ENCODE results near the gene EPB41L5. TPM values are rescaled to one million over a fixed set of nuclear protein-coding genes. Genes with fewer than 3 reads are reported as not detected.

Gene EPB41L5
- polyA plus RNA-seq, 1 donor, result 15.4 TPM

DNA sequence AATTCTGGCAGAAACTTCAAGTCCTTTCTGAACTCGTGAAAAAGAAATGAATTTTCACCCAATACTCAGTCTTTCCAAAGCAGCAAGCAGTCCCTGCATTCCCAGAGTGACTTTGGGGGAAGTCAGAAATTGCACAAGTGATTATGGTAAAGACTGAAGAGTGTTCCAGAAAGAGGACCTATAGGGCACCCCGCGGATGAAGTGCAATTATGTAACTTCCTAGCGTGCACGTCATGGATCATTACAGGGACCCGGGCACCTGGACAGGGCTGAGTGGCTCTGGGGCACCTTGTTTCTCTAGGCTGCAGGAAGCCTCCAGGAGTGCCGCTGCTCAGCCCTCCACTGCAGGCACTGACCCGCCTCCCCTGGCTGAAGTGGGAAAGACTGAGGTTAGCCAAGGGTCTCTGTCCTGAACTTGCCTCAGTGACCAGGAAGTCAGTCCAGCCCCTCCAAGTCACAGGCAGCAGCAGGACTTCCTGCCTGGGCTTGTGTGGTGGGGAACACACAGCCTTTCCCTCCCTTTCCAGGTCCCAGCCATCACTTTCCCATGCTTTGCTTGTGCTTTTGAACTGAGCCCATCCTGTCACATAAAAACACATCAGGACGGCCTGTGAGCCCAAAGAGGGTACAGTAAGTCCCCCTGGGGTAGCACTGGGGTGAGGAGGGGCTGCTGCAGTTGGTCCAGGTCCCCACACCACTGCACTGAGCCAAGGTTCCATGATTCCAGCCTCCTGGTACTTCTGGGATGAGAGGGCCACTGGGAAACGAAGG, 190.6 kb downstream of the EPB41L5 start:
- DNase-seq, result peak; percentile 68

- no peak for DNase-seq
Observed at GRCh38 chr2:120204022-120204405, 191.1 kb downstream of the EPB41L5 start.

DNA sequence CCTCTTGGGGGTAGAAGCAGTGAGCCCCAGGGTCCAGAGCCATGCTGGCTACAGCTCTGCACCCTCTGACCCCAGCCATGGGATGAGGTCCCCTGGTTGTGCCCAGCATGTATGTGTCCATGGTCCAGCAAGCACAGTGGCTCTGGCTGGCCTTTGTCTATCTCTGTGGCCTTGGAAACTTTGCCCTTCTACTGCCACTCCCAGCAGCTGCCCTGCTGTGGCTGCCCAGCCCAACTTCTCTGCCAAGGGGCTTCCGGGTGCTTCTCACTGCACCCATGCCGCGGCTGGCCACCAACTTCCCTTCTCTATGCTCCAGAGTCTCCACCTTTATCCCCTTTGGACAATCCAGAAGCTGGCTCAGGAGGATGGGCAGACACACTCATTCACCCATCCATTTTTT, 191.5 kb downstream of the EPB41L5 start:
- DNase-seq, result no peak

DNA sequence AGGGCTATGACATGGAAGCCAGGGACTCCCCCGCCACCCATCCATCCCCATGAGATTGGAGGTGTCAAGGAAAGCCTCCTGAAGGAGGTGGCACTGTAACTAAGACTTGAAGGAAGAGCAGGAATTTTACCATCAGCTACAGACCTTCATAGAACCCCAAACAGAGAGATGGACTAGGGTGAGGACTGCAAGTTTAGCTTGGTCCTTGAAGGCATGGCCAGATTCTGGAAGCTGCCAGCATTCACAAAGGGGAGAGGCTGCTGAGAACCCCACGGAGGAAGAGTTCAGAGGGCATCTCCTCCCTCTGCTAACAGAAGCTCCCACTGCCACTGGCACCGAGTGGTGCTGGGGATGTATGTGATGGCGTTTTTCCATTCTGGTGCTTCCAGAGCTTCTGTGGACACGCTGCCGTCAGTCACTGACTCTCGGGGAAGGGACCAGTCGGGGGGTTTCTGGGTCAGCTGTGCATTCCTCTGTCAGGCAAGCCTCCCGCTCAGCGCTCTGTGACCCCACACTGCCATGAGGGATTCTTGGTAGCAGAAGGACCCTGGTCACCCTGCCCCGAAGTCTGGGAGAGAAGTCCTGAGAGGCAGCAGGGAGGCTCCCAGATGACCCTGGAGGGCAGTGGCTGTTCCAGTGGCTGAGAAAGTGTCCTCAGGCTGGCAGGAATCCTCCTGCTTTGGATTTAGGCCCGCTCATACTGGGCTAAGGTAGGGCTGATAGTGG, 192.2 kb downstream of the EPB41L5 start:
- DNase-seq, result no peak

DNA sequence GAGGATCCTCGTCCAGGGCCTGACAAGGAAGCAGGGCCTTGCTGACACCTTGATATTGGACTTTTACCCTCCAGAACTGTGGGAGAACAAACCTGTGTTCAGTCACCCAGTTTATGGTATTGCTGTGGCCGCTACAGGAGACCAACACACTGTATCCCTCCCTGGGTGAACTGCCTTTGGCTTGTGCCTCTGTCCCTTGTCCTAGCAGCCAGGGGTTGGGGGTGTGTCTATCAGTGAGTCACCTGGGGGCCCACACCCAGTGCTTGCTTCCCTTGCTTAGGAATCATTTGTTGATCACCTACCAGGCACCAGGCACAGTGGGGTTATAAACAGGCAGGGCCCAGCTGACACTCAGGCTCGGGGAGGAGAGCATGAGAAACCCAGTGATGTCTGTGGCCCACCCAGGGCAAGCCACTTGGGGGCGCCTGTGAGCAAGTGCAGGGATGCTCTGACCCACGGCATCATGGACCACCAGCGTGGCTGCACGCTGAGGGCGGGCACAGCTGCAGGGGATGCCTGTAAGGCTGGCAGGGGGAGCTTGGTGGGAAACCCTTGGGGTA, 193.2 kb downstream of the EPB41L5 start:
- DNase-seq, result no peak

DNA sequence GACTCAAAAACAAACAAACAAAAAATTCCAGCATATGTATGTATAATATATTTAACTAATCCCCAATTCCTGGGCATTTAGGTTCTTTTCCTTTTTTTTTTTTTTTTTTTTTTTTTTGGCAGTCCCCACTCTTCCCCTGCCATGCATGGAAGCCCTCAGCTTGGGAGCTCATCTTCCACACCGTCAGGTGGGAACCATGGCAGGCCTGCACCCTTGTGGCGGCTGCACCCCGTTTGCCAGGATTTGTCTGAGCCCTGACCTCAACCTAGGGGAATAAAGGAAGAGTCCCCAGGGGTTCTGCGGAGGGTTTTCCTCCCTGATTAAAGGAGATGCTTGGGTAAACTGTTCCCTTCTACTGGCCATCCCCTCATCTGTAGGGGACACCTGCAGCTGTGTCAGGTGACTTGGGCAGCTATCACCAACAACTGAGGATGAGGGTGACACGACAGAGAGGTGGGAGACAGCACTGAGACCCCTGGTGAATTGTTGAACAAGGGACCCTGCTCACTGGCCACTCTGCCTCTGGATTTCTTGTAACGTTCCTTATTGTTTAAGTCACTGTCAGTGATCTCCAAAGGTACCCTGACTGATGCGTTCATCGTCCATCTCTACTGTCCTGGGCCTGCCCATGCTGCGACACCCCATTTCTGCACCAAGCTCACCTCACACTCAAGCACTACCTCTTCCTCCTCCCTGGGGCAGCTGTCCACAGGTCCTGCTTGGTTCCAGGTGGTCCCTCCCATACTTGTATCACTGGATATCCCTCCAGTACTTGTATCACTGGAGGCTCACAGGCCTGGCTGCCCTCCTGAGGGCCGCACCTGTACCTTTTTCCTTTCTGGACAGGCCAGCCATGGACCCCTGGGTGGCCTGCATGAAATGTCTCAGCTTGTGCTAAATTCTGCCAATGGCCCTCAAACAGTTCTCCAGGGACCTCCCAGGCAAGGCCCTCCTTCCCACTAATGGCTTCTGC, 195.8 kb downstream of the EPB41L5 start:
- DNase-seq, result no peak

DNA sequence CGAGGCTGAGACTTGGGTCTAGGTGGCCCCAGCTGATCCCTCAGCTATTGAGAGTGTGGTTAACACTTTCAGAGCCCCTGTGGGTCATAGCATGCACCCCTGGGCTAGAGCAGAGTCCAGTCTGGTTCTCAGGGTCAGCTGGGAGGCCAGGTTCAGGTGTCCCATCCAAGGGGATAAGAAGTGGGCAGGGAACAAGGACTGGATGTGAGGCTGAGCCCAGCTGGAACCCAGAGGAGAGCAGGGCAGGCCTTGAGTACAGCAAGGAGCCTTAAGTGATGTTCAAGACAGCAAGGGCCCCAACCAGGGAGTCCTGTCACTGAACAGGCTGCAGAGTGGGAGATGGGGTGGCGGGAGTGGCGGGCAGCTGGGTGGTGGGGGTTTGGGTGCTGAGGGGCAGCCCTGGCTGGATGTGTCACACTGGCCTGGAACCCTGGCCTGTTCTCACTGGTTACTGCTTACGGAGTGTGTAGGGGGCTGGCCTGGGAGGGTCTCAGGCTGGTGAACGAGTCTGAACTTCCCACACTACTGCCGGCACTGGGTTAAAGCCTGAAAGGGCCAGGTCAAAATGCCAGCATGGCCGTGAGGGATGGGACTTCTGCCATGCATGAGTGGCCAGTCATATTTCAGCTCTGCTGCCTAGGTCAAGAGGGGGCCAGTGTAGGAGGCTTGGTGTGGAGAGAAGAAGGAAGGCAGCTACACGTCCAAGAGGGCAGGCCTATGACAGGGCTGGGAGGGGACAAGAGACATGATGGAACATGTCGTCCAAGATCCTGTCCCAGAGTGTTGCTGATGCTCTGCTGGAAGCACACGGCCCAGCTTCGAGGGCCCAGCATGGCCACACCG, 196.8 kb downstream of the EPB41L5 start:
- DNase-seq, result no peak

- DNase-seq, result no peak
Observed at GRCh38 chr2:120210270-120210693, 197.4 kb downstream of the EPB41L5 start.

DNA sequence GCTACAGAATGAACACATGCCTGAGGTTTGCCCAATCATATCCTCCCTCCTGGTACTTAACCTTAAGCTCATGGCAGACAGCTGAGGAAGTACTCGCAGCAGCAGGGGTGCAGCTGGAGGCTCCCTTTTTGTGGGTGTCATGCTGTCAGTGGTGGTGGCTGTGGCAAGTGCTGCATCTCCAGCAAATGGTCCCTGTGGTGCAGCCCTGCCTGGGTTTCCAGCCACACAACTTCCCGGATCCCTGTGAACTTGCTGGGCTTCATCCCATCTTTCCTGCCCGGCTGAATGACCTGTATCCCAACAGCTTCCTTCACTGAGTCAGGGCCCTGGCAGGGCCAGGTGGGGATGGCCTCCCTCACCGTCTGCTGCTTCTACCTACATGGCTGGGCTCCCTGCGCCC, 205.3 kb downstream of the EPB41L5 start:
- DNase-seq, result no peak

- no peak for DNase-seq
Observed at GRCh38 chr2:120219291-120219690, 206.4 kb downstream of the EPB41L5 start.

DNA sequence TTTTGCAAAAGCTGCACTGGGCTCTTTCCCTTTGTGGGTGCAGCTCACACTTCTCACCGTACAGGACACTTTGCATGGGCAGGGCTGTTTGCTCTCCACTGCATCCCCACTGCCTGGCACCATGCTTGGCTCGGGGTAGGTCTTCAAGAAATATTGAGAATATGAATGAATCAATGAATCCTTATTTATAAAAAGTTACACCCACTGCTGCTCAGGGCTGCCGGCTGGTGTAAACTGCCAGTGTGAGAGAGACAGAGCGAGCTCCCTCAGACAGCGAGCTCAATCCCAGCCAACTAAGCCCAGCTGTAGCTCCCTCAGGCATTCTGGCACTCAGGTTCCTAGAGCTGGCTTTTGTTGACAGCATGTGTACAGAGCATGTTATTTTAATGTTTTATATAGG, 206.9 kb downstream of the EPB41L5 start:
- DNase-seq, result no peak

DNA sequence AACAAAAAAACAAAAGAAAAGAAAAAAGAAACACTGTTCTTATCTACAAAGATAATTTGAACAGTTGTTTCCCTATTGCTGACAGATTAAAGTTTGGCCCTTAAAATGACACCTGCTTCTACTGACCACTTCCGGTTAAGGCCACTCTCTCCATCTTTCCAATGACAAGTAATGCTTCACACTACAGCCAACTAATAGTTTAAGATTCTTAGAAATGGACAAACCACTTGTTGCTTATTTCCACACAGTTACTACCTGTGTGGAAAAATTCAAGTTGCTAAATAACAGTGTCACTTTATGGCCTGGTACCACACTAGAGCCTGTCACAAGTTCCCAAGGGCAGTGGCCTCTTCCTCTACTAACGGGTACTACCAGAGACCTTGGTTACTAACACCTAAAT, 207.9 kb downstream of the EPB41L5 start:
- DNase-seq, result no peak

GRCh38 chr2:120221616-120222015, 208.7 kb downstream of the EPB41L5 start:
- no peak for DNase-seq

GRCh38 chr2:120222186-120223033, 209.5 kb downstream of the EPB41L5 start:
- no peak for DNase-seq

DNA sequence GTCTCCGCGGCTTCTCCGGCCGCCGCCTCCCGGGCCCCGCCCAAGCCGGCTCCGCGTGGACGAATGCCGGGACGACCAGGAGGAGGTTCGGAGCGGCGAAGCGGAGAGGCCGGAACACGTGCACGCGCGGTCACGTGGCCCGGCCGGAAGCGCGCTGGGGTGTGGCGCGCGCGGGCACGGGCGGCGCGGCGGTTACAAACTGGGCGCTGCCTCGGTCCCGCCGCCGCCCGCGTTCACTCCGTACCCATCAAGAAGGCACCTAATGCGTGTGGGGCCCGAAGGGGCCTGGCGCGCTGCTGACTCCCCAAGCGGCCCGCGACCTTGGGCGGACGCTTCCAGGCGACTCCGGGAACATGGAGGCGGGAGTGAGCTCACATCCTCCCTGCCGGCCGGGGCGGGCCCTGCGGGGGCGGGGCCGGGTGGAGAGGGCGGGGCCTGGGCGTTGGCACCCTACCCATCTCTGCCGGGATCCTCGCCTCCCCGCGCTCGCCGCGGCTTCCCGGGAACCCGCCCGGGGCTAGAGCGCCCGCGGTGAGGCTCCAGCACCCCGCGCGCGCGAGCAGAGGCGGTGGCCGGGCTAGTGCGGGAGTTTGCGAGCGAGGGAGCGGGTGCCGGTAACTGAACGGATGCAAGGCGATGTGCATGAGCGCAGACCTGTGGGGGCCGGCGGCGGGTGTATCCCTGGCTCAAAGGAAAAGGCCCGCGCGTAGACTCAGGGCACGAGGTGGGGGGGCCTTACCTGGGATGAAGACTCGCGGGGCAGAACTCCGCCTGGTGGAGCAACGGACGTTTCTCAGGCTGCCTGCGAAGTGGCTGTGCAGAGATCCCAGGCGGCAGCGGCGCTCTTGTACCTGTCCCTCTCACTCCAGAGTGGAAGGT, 210.4 kb downstream of the EPB41L5 start, which contains the start of gene TMEM185B:
Gene TMEM185B (minus strand): TSS at position 367 of the 879 bp plus-strand sequence. CDS start 424 bp downstream, outside the sequence.
- peak; percentile 83 for DNase-seq

DNA sequence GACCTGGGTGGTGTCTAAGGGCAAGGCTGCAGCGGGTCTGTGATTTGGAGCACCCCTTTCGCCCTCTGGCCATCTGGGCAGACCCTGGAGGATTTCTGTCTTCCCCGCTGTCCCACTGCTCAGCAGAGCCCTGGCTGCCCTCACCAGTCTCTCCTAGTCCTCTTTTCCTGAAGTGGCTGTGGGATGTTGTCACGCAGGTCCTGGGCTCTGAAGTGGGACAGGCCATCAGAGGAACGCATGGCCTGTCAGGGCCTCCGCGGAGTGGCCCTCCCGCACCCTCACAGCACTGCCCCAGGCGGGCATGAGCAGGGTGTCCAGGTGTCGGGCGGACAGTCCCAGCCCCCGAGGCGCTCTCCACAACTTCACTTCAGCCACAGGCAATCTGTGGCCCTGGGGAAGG, 211.4 kb downstream of the EPB41L5 start:
- no peak for DNase-seq

- no peak for DNase-seq
Observed at GRCh38 chr2:120224735-120225548, 212.1 kb downstream of the EPB41L5 start.

- no peak for DNase-seq
Observed at GRCh38 chr2:120225549-120226065, 212.7 kb downstream of the EPB41L5 start.

Measured in hindlimb muscle (tissue), 1 donor.